Neural progenitor cell (in vitro differentiated cells): ENCODE data around the gene SSX2IP. TPM values are rescaled to one million over a fixed set of nuclear protein-coding genes. Genes with fewer than 3 reads are reported as not detected.

ENCODE experiments used
- DNase-seq: peaks from one replicate; pipeline ENCODE4 v3.0.0-alpha.2; 2016; ENCODE audit warnings: low spot score
- H2AFZ ChIP-seq: fragments of 200-600 bp; sonication (generic); replicated peaks from 2 replicates; pipeline ENCODE4 v1.6.1; 2016; ENCODE audit warnings: antibody characterized with exemption
- H3F3A ChIP-seq: fragments of 200-600 bp; sonication (generic); 2 replicates; pipeline ENCODE4 v1.6.1; 2016; ENCODE audit warnings: antibody characterized with exemption, low read depth
- H3K27ac ChIP-seq: fragments of 200-600 bp; sonication (generic); 2 replicates; pipeline ENCODE4 v1.5.1; 2016; ENCODE audit warnings: mild to moderate bottlenecking
- H3K27me3 ChIP-seq: fragments of 200-600 bp; sonication (generic); 2 replicates; pipeline ENCODE4 v1.6.1; 2016; ENCODE audit warnings: mild to moderate bottlenecking, moderate library complexity
- H3K36me3 ChIP-seq: fragments of 200-600 bp; sonication (generic); 2 replicates; pipeline ENCODE4 v1.5.1; 2016
- H3K4me1 ChIP-seq: fragments of 200-600 bp; sonication (generic); 2 replicates; pipeline ENCODE4 v1.6.1; 2016; ENCODE audit warnings: mixed run types
- H3K4me2 ChIP-seq: fragments of 200-600 bp; sonication (generic); 2 replicates; pipeline ENCODE4 v1.6.1; 2016
- H3K4me3 ChIP-seq: fragments of 200-600 bp; sonication (generic); 2 replicates; pipeline ENCODE4 v1.5.1; 2016
- H3K79me2 ChIP-seq: fragments of 200-600 bp; sonication (generic); 2 replicates; pipeline ENCODE4 v1.6.1; 2016; ENCODE audit warnings: low read depth
- H3K9ac ChIP-seq: fragments of 200-600 bp; sonication (generic); 2 replicates; pipeline ENCODE4 v1.6.1; 2016
- H3K9me3 ChIP-seq: fragments of 200-600 bp; sonication (generic); 2 replicates; pipeline ENCODE4 v1.5.1; 2016; ENCODE audit warnings: low read depth
- H4K20me1 ChIP-seq: fragments of 200-600 bp; sonication (generic); 2 replicates; pipeline ENCODE4 v1.6.1; 2016; ENCODE audit warnings: low read depth
- H3K27ac Mint-ChIP-seq: 3 replicates; pipeline ENCODE4 v1.8.0; 2021; ENCODE audit warnings: mixed read lengths
- H3K27me3 Mint-ChIP-seq: 2 replicates; pipeline ENCODE4 v1.8.0; 2022; ENCODE audit warnings: low read depth, mild to moderate bottlenecking, inconsistent platforms, moderate library complexity, mixed read lengths; ENCODE audit not compliant: insufficient read depth
- H3K36me3 Mint-ChIP-seq: 3 replicates; pipeline ENCODE4 v1.8.0; 2021; ENCODE audit warnings: mixed read lengths
- H3K4me1 Mint-ChIP-seq: 3 replicates; pipeline ENCODE4 v1.8.0; 2021; ENCODE audit warnings: mixed read lengths
- H3K4me3 Mint-ChIP-seq: 3 replicates; pipeline ENCODE4 v1.8.0; 2021; ENCODE audit warnings: mild to moderate bottlenecking, moderate library complexity, mixed read lengths
- H3K9me3 Mint-ChIP-seq: 3 replicates; pipeline ENCODE4 v1.8.0; 2020; ENCODE audit warnings: mixed read lengths
- CTCF ChIP-seq: fragments of 200-600 bp; sonication (generic); IDR thresholded peaks from 2 replicates; pipeline ENCODE4 v1.5.1; 2017; ENCODE audit warnings: antibody characterized with exemption, mild to moderate bottlenecking
- EZH2 ChIP-seq: fragments of 200-600 bp; sonication (generic); IDR thresholded peaks from 2 replicates; pipeline ENCODE4 v1.6.1; 2017; ENCODE audit warnings: antibody characterized with exemption, mild to moderate bottlenecking, moderate library complexity
- EZH2phosphoT487 ChIP-seq: fragments of 200-600 bp; sonication (generic); IDR thresholded peaks from 2 replicates; pipeline ENCODE4 v1.6.1; 2017; ENCODE audit warnings: antibody characterized with exemption
- total RNA-seq: library from RNA; depleted of rRNA; stranded (reverse); fragments of >200 nt; gene quantifications from 2 replicates; pipeline ENCODE4 v1.2.3, GENCODE V29; 2015; ENCODE audit warnings: low replicate concordance

SSX2IP gene
- total RNA-seq, 1 donor from 2014 or later, result 54.1 TPM

- Histone ChIP-seq H4K20me1 (peaks cover 14% of the 10 kb centered on the region), H3K9ac (no peak overlapping the region), H3K27me3 (no peaks in the 10 kb centered on the region), H3K4me3 (no peak overlapping the region), H3K27ac (no peak overlapping the region), H3K36me3 (no peaks in the 10 kb centered on the region), H2AFZ (no peak overlapping the region), H3K9me3 (no peaks in the 10 kb centered on the region), H3K79me2 (peaks cover 23% of the 10 kb centered on the region), H3K4me1 (peaks cover 29% of the 10 kb centered on the region), H3K4me2 (no peak overlapping the region), H3F3A (peaks cover 27% of the 10 kb centered on the region)
- Mint-ChIP-seq H3K27ac (no peak overlapping the region), H3K4me1 (peaks cover 21% of the 10 kb centered on the region), H3K27me3 (peaks cover 2% of the 10 kb centered on the region), H3K9me3 (peaks cover 4% of the 10 kb centered on the region), H3K36me3 (no peaks in the 10 kb centered on the region), H3K4me3 (no peak overlapping the region)
- no peak for TF ChIP-seq EZH2phosphoT487
- no peak for TF ChIP-seq EZH2
- TF ChIP-seq CTCF, result no peak
- DNase-seq, result no peak
Measured at GRCh38 chr1:84692391-84692790, 2.1 kb upstream of the SSX2IP start.

- H3K27me3 Mint-ChIP-seq, result peaks cover 2% of the 10 kb centered on the region
- TF ChIP-seq EZH2, result no peak
- TF ChIP-seq EZH2phosphoT487, result no peak
- TF ChIP-seq CTCF, result no peak
- H3K36me3 Mint-ChIP-seq, result no peaks in the 10 kb centered on the region
- peaks cover 21% of the 10 kb centered on the region for H3K4me1 Mint-ChIP-seq
- Histone ChIP-seq H3K4me2 (peak overlapping the region; percentile 88), H3K79me2 (peaks cover 35% of the 10 kb centered on the region), H4K20me1 (peaks cover 24% of the 10 kb centered on the region), H3K9ac (no peak overlapping the region), H3K4me1 (peaks cover 40% of the 10 kb centered on the region), H3K27me3 (no peaks in the 10 kb centered on the region), H3K27ac (peak overlapping the region; percentile 95), H3K4me3 (peak overlapping the region; percentile 82), H2AFZ (peak overlapping the region; percentile 84), H3F3A (peaks cover 27% of the 10 kb centered on the region), H3K9me3 (no peaks in the 10 kb centered on the region), H3K36me3 (no peaks in the 10 kb centered on the region)
- DNase-seq, result peak; percentile 13
- peak overlapping the region; percentile 85 for H3K4me3 Mint-ChIP-seq
- H3K9me3 Mint-ChIP-seq, result peaks cover 4% of the 10 kb centered on the region
- peak overlapping the region; percentile 96 for H3K27ac Mint-ChIP-seq
Measured at GRCh38 chr1:84691122-84691783, 992 bp upstream of the SSX2IP start.

- TF ChIP-seq CTCF (peak; percentile 47), EZH2phosphoT487 (no peak)
- Histone ChIP-seq H3K9me3 (no peaks in the 10 kb centered on the region), H3K27me3 (no peaks in the 10 kb centered on the region), H4K20me1 (peaks cover 35% of the 10 kb centered on the region), H2AFZ (no peak overlapping the region), H3K27ac (peak overlapping the region; percentile 95), H3K4me3 (peak overlapping the region; percentile 82), H3K79me2 (peaks cover 50% of the 10 kb centered on the region), H3K9ac (peak overlapping the region; percentile 53), H3K4me1 (peaks cover 42% of the 10 kb centered on the region), H3K4me2 (peak overlapping the region; percentile 82), H3F3A (peaks cover 27% of the 10 kb centered on the region), H3K36me3 (no peaks in the 10 kb centered on the region)
- Mint-ChIP-seq H3K9me3 (peaks cover 4% of the 10 kb centered on the region), H3K4me3 (peak overlapping the region; percentile 93), H3K36me3 (no peaks in the 10 kb centered on the region), H3K27ac (peak overlapping the region; percentile 71), H3K27me3 (peaks cover 2% of the 10 kb centered on the region), H3K4me1 (peaks cover 21% of the 10 kb centered on the region)
- peak; percentile 89 for DNase-seq
Measured at GRCh38 chr1:84689514-84690396, 506 bp downstream of the SSX2IP start.
